Endothelial cell of umbilical vein (primary cell): ENCODE results near the gene SLC25A13. TPM values are rescaled to one million over a fixed set of nuclear protein-coding genes. Genes with fewer than 3 reads are reported as not detected.

Source experiments
- BruUV-seq: library from RNA; stranded (reverse); fragments of 400-500 nt; replicated peaks from 2 replicates; lab custom pipeline; 2021; lab: Mats Ljungman, UMichigan
- CTCF ChIA-PET: fragments of 300-600, 350-600 bp; sonication (Branson Sonifier 250); formaldehyde crosslinking; loops from one replicate; lab custom pipeline; 2021; ENCODE audit warnings: antibody characterized with exemption, inconsistent platforms; lab: Charles Lee
- POLR2A ChIA-PET: fragments of 300-600, 350-600 bp; sonication (Branson Sonifier 250); formaldehyde crosslinking; loops from one replicate; lab custom pipeline; 2021; ENCODE audit warnings: antibody characterized with exemption, inconsistent platforms; lab: Charles Lee
- DNase-seq: peaks from one replicate; pipeline ENCODE4 v3.0.0-alpha.2; 2011; ENCODE audit warnings: low read depth, low spot score
- FAIRE-seq: peaks from 2 replicates; lab custom pipeline; 2011; peaks lifted over from hg19 to GRCh38; lab: Jason Lieb, UNC
- H2AFZ ChIP-seq: 2 replicates; pipeline ENCODE4 v1.6.0; 2012; ENCODE audit warnings: low read depth, low read length, control low read depth, inconsistent platforms
- H3K27ac ChIP-seq: 2 replicates; pipeline ENCODE4 v1.5.1; 2011; ENCODE audit warnings: low read depth, mild to moderate bottlenecking, control low read depth, low read length, moderate library complexity; ENCODE audit not compliant: insufficient read depth
- H3K27me3 ChIP-seq, 2 experiments: 2 replicates each; pipeline versions ENCODE4 v1.6.0 to v1.6.1; 2011; ENCODE audit warnings: low read length in 2 of 2, mixed read lengths in 1 of 2; ENCODE audit not compliant: control insufficient read depth in 2 of 2, insufficient read depth in 2 of 2
- H3K36me3 ChIP-seq, 2 experiments: 2 replicates in 1 of 2; 3 replicates in 1 of 2; pipeline ENCODE4 v1.5.1; 2011; ENCODE audit warnings: low read length in 2 of 2, mild to moderate bottlenecking in 1 of 2, moderate library complexity in 1 of 2; ENCODE audit not compliant: control insufficient read depth in 2 of 2, insufficient read depth in 2 of 2; ENCODE audit errors: extremely low read depth in 1 of 2
- H3K4me1 ChIP-seq: 3 replicates; pipeline ENCODE4 v1.5.1; 2011; ENCODE audit warnings: mild to moderate bottlenecking, low read length; ENCODE audit not compliant: control insufficient read depth, insufficient read depth; ENCODE audit errors: extremely low read depth
- H3K4me2 ChIP-seq: 2 replicates; pipeline ENCODE4 v1.6.1; 2011; ENCODE audit warnings: low read length, control low read depth, mixed read lengths; ENCODE audit not compliant: insufficient read depth
- H3K4me3 ChIP-seq, 3 experiments: fragments of 200-600 bp in 1 of 3; sonication (generic), shearing (Covaris generic) in 1 of 3; replicated peaks in 1 of 3; 2 replicates each; pipeline ENCODE4 v1.5.1; 2011 to 2016; ENCODE audit warnings: control low read depth in 3 of 3, low read length in 3 of 3, mild to moderate bottlenecking in 2 of 3, inconsistent platforms in 1 of 3, low read depth in 1 of 3, moderate library complexity in 1 of 3; ENCODE audit not compliant: insufficient read depth in 1 of 3
- H3K79me2 ChIP-seq: 2 replicates; pipeline ENCODE4 v1.6.0; 2012; ENCODE audit warnings: low read length, inconsistent platforms; ENCODE audit not compliant: control insufficient read depth, insufficient read depth
- H3K9ac ChIP-seq: replicated peaks from 2 replicates; pipeline ENCODE3; 2011; ENCODE audit warnings: low read length, control low read depth; ENCODE audit not compliant: insufficient read depth; ENCODE audit errors: extremely low read depth
- H3K9me1 ChIP-seq: replicated peaks from 3 replicates; pipeline ENCODE4 v1.6.0; 2011; ENCODE audit warnings: mild to moderate bottlenecking, low read length; ENCODE audit not compliant: control insufficient read depth, insufficient read depth; ENCODE audit errors: extremely low read depth
- H3K9me3 ChIP-seq: replicated peaks from 2 replicates; pipeline ENCODE4 v1.5.1; 2012; ENCODE audit warnings: low read length, inconsistent platforms; ENCODE audit not compliant: control insufficient read depth, insufficient read depth
- H4K20me1 ChIP-seq: replicated peaks from 2 replicates; pipeline ENCODE3; 2011; ENCODE audit warnings: mild to moderate bottlenecking, low read length; ENCODE audit not compliant: control insufficient read depth, insufficient read depth; ENCODE audit errors: extremely low read depth
- CTCF ChIP-seq, 2 donors: IDR thresholded peaks; 1 replicate in 1 of 2; 2 replicates in 1 of 2; pipeline ENCODE4 v1.5.1; 2011; ENCODE audit warnings: low read length in 2 of 2, mild to moderate bottlenecking in 2 of 2, moderate library complexity in 2 of 2, control low read depth in 1 of 2, inconsistent platforms in 1 of 2, low read depth in 1 of 2; ENCODE audit not compliant: insufficient read depth in 1 of 2; ENCODE audit errors: extremely low read depth in 1 of 2
- EZH2 ChIP-seq: IDR thresholded peaks from 2 replicates; pipeline ENCODE4 v1.6.1; 2012; ENCODE audit warnings: borderline replicate concordance, low read depth, mild to moderate bottlenecking, moderate library complexity, low read length, inconsistent platforms; ENCODE audit not compliant: severe bottlenecking
- JUN ChIP-seq: IDR thresholded peaks from 2 replicates; pipeline ENCODE4 v1.6.1; 2011; ENCODE audit warnings: borderline replicate concordance, low read depth; ENCODE audit not compliant: insufficient read length, insufficient read depth
- MAX ChIP-seq: IDR thresholded peaks from 2 replicates; pipeline ENCODE4 v1.6.1; 2011; ENCODE audit not compliant: insufficient read depth, insufficient read length
- MYC ChIP-seq: IDR thresholded peaks from one replicate; pipeline ENCODE4 v1.6.1; 2011; ENCODE audit warnings: mild to moderate bottlenecking, low read depth, low read length
- POLR2A ChIP-seq: IDR thresholded peaks from 2 replicates; pipeline ENCODE4 v1.6.1; 2012; ENCODE audit warnings: low read depth, mild to moderate bottlenecking, control low read depth, low read length
- POLR2AphosphoS5 ChIP-seq: IDR thresholded peaks from 2 replicates; pipeline ENCODE4 v1.6.1; 2012; ENCODE audit warnings: low read depth, mild to moderate bottlenecking, control low read depth, low read length, moderate library complexity; ENCODE audit not compliant: insufficient read depth
- dilution Hi-C: fragments of 300-500 bp; cut with MboI; formaldehyde crosslinking; loops from one replicate; pipeline ENCODE4 v1.15.0; 2019; ENCODE audit warnings: low sequenced_read_pairs; ENCODE audit not compliant: extremely low pct_ligation_motif_present
- intact Hi-C: fragments of 100-400 bp; cut with micrococcal nuclease; formaldehyde crosslinking; loops from one replicate; pipeline ENCODE4 v1.10.0; 2022
- polyA plus RNA-seq, 4 experiments: library from polyadenylated mRNA; depleted of rRNA in 3 of 4; stranded (reverse) in 3 of 4; unstranded in 1 of 4; fragments of >200 nt; gene quantifications; 2 replicates each; pipeline versions ENCODE4 v1.2.1 to v1.2.3, GENCODE V29; 2011 to 2012; ENCODE audit warnings: missing spikeins in 1 of 4
- total RNA-seq: library from RNA; stranded (reverse); gene quantifications from 2 replicates; pipeline ENCODE4 v1.2.3, GENCODE V29; 2021

The SLC25A13 gene
- total and polyA plus RNA-seq, 2 donors (not counting 3 experiments of a cell fraction or from before 2014, with no cell fraction given) = 13.2 to 34.4 TPM

GRCh38 chr7:96216373-96216772, 105.5 kb downstream of the SLC25A13 start:
- no peaks in the 10 kb centered on the region for H3K27me3 ChIP-seq
- no peak overlapping the region for H3K4me2 ChIP-seq
- no peak overlapping the region for H2AFZ ChIP-seq
- TF ChIP-seq POLR2A = no peak
- TF ChIP-seq EZH2 = no peak
- no peak for TF ChIP-seq MAX
- no peak for TF ChIP-seq CTCF (IDR thresholded peaks at IDR 0.05; ENCODE audit: extremely low read depth in 1 of 2, insufficient read depth in 1 of 2, low read depth in 1 of 2, low read length in 2 of 2)
- TF ChIP-seq JUN = no peak
- no peak for TF ChIP-seq POLR2AphosphoS5
- TF ChIP-seq MYC = no peak
- dilution Hi-C loops (no loop called here), intact Hi-C loops (loop anchor here (5.0 kb wide), 1 partner anchor 299 kb away; no protein-coding TSS in a partner anchor)
- H4K20me1 ChIP-seq = no peaks in the 10 kb centered on the region
- no TSS peak for BruUV-seq
- DNase-seq (no peak), FAIRE-seq (no peak)
- H3K79me2 ChIP-seq = no peaks in the 10 kb centered on the region
- POLR2A ChIA-PET = no interaction called here
- no peaks in the 10 kb centered on the region for H3K9me1 ChIP-seq
- CTCF ChIA-PET = no interaction called here
- no peaks in the 10 kb centered on the region for H3K36me3 ChIP-seq
- H3K9me3 ChIP-seq = no peaks in the 10 kb centered on the region
- H3K4me3 ChIP-seq = no peak overlapping the region
- H3K4me1 ChIP-seq = no peaks in the 10 kb centered on the region
- H3K9ac ChIP-seq = no peak overlapping the region
- H3K27ac ChIP-seq = no peak overlapping the region
